Neural progenitor cell (in vitro differentiated cells): ENCODE results near the gene PDLIM4. TPM values are rescaled to one million over a fixed set of nuclear protein-coding genes. Genes with fewer than 3 reads are reported as not detected.
A peak's percentile ranks its signal among the peaks of the same experiment; 100 is the strongest.

Experiments
- DNase-seq: peaks from one replicate; pipeline ENCODE4 v3.0.0-alpha.2; 2016; ENCODE audit warnings: low spot score
- H2AFZ ChIP-seq: fragments of 200-600 bp; sonication (generic); replicated peaks from 2 replicates; pipeline ENCODE4 v1.6.1; 2016; ENCODE audit warnings: antibody characterized with exemption
- H3F3A ChIP-seq: fragments of 200-600 bp; sonication (generic); 2 replicates; pipeline ENCODE4 v1.6.1; 2016; ENCODE audit warnings: antibody characterized with exemption, low read depth
- H3K27ac ChIP-seq: fragments of 200-600 bp; sonication (generic); 2 replicates; pipeline ENCODE4 v1.5.1; 2016; ENCODE audit warnings: mild to moderate bottlenecking
- H3K27me3 ChIP-seq: fragments of 200-600 bp; sonication (generic); 2 replicates; pipeline ENCODE4 v1.6.1; 2016; ENCODE audit warnings: mild to moderate bottlenecking, moderate library complexity
- H3K36me3 ChIP-seq: fragments of 200-600 bp; sonication (generic); 2 replicates; pipeline ENCODE4 v1.5.1; 2016
- H3K4me1 ChIP-seq: fragments of 200-600 bp; sonication (generic); 2 replicates; pipeline ENCODE4 v1.6.1; 2016; ENCODE audit warnings: mixed run types
- H3K4me2 ChIP-seq: fragments of 200-600 bp; sonication (generic); 2 replicates; pipeline ENCODE4 v1.6.1; 2016
- H3K4me3 ChIP-seq: fragments of 200-600 bp; sonication (generic); 2 replicates; pipeline ENCODE4 v1.5.1; 2016
- H3K79me2 ChIP-seq: fragments of 200-600 bp; sonication (generic); 2 replicates; pipeline ENCODE4 v1.6.1; 2016; ENCODE audit warnings: low read depth
- H3K9ac ChIP-seq: fragments of 200-600 bp; sonication (generic); 2 replicates; pipeline ENCODE4 v1.6.1; 2016
- H3K9me3 ChIP-seq: fragments of 200-600 bp; sonication (generic); 2 replicates; pipeline ENCODE4 v1.5.1; 2016; ENCODE audit warnings: low read depth
- H4K20me1 ChIP-seq: fragments of 200-600 bp; sonication (generic); 2 replicates; pipeline ENCODE4 v1.6.1; 2016; ENCODE audit warnings: low read depth
- H3K27ac Mint-ChIP-seq: 3 replicates; pipeline ENCODE4 v1.8.0; 2021; ENCODE audit warnings: mixed read lengths
- H3K27me3 Mint-ChIP-seq: 2 replicates; pipeline ENCODE4 v1.8.0; 2022; ENCODE audit warnings: low read depth, mild to moderate bottlenecking, inconsistent platforms, moderate library complexity, mixed read lengths; ENCODE audit not compliant: insufficient read depth
- H3K36me3 Mint-ChIP-seq: 3 replicates; pipeline ENCODE4 v1.8.0; 2021; ENCODE audit warnings: mixed read lengths
- H3K4me1 Mint-ChIP-seq: 3 replicates; pipeline ENCODE4 v1.8.0; 2021; ENCODE audit warnings: mixed read lengths
- H3K4me3 Mint-ChIP-seq: 3 replicates; pipeline ENCODE4 v1.8.0; 2021; ENCODE audit warnings: mild to moderate bottlenecking, moderate library complexity, mixed read lengths
- H3K9me3 Mint-ChIP-seq: 3 replicates; pipeline ENCODE4 v1.8.0; 2020; ENCODE audit warnings: mixed read lengths
- CTCF ChIP-seq: fragments of 200-600 bp; sonication (generic); IDR thresholded peaks from 2 replicates; pipeline ENCODE4 v1.5.1; 2017; ENCODE audit warnings: antibody characterized with exemption, mild to moderate bottlenecking
- EZH2 ChIP-seq: fragments of 200-600 bp; sonication (generic); IDR thresholded peaks from 2 replicates; pipeline ENCODE4 v1.6.1; 2017; ENCODE audit warnings: antibody characterized with exemption, mild to moderate bottlenecking, moderate library complexity
- EZH2phosphoT487 ChIP-seq: fragments of 200-600 bp; sonication (generic); IDR thresholded peaks from 2 replicates; pipeline ENCODE4 v1.6.1; 2017; ENCODE audit warnings: antibody characterized with exemption
- total RNA-seq: library from RNA; depleted of rRNA; stranded (reverse); fragments of >200 nt; gene quantifications from 2 replicates; pipeline ENCODE4 v1.2.3, GENCODE V29; 2015; ENCODE audit warnings: low replicate concordance

PDLIM4 gene
- total RNA-seq, 1 donor from 2014 or later: 8.3 TPM

GRCh38 chr5:132289097-132289496, 31.6 kb downstream of the PDLIM4 start:
- Histone ChIP-seq H3K4me1 (peaks cover 11% of the 10 kb centered on the region), H3K79me2 (no peaks in the 10 kb centered on the region), H3K9ac (no peak overlapping the region), H3K4me2 (no peak overlapping the region), H3K36me3 (no peaks in the 10 kb centered on the region), H3K27me3 (peaks cover under 1% of the 10 kb centered on the region), H3K27ac (no peak overlapping the region), H4K20me1 (no peaks in the 10 kb centered on the region), H2AFZ (no peak overlapping the region), H3K4me3 (no peak overlapping the region), H3K9me3 (no peaks in the 10 kb centered on the region), H3F3A (peaks cover 17% of the 10 kb centered on the region)
- no peaks in the 10 kb centered on the region for H3K27me3 Mint-ChIP-seq
- H3K27ac Mint-ChIP-seq: no peak overlapping the region
- H3K4me1 Mint-ChIP-seq: peaks cover 4% of the 10 kb centered on the region
- DNase-seq: no peak
- H3K9me3 Mint-ChIP-seq: no peaks in the 10 kb centered on the region
- no peak overlapping the region for H3K4me3 Mint-ChIP-seq
- H3K36me3 Mint-ChIP-seq: no peaks in the 10 kb centered on the region
- no peak for TF ChIP-seq EZH2phosphoT487
- TF ChIP-seq CTCF: no peak
- TF ChIP-seq EZH2: no peak

- Mint-ChIP-seq H3K4me3 (peak overlapping the region; percentile 35), H3K4me1 (peaks cover 10% of the 10 kb centered on the region), H3K27me3 (peaks cover 8% of the 10 kb centered on the region), H3K36me3 (no peaks in the 10 kb centered on the region), H3K9me3 (no peaks in the 10 kb centered on the region), H3K27ac (no peak overlapping the region)
- no peak for DNase-seq
- Histone ChIP-seq H3K79me2 (no peaks in the 10 kb centered on the region), H3K9ac (no peak overlapping the region), H3K4me1 (peaks cover 15% of the 10 kb centered on the region), H3K27ac (no peak overlapping the region), H3K27me3 (peaks cover 20% of the 10 kb centered on the region), H2AFZ (no peak overlapping the region), H3F3A (peaks cover 17% of the 10 kb centered on the region), H4K20me1 (peaks cover 9% of the 10 kb centered on the region), H3K9me3 (no peaks in the 10 kb centered on the region), H3K36me3 (no peaks in the 10 kb centered on the region), H3K4me2 (no peak overlapping the region), H3K4me3 (no peak overlapping the region)
- TF ChIP-seq EZH2 (no peak), EZH2phosphoT487 (no peak), CTCF (no peak)
Observed at GRCh38 chr5:132291026-132291425, 33.5 kb downstream of the PDLIM4 start.

DNA sequence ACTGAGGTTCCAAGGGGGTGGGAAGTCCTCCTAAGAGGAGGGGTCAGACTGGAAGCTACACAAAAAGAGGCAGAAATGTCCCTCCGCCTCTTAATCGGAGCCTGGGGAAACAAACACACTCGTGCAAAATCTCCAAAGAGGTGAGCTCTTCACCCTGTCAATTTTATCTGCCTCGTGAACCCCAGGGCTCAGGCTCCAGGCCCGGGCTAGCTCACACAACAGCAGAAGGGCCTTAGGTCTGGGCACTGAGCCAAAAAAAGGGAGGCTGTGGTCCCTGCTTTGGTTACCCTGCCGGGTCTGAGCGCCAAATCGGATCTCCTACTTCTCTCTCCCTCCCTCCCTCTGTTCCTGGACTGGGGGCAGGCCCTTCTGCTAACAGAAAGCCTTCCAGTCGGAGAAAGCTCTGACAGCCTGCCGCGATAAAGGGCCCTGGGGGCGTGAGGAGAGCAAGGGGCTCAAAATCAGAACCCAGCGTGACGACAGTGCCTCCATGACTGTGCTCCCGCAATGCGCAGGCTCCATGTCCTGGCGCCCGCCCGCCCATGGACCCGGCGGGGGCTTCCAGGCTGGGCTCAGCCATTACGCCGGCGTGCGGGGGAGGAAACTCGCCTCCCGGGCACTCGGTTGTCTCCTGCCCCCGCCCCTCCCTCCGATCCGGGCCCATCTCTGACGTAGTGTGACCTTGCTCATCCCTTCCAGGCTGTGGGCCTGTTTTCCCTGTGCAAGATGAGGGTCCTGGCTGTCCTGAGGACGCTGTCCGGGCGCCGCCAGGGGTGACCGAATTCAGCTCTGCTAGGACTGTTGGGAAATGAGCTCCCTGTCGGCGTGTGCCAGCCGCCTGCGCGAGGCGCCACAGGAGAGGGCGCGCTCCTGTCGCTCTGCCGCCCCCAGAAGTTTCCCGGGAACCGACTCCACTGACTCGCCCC, 35.8 kb downstream of the PDLIM4 start:
- H3K4me3 ChIP-seq: peak overlapping the region; percentile 45
- H3K36me3 ChIP-seq: no peaks in the 10 kb centered on the region
- DNase-seq: peak; percentile 85
- peak overlapping the region; percentile 97 for H2AFZ ChIP-seq
- Mint-ChIP-seq H3K4me1 (peaks cover 10% of the 10 kb centered on the region), H3K4me3 (peak overlapping the region; percentile 86), H3K27ac (peak overlapping the region; percentile 97), H3K9me3 (no peaks in the 10 kb centered on the region), H3K27me3 (peaks cover 10% of the 10 kb centered on the region), H3K36me3 (no peaks in the 10 kb centered on the region)
- peaks cover 15% of the 10 kb centered on the region for H3K4me1 ChIP-seq
- H3K79me2 ChIP-seq: no peaks in the 10 kb centered on the region
- H4K20me1 ChIP-seq: peaks cover 9% of the 10 kb centered on the region
- TF ChIP-seq CTCF (peak; percentile 18), EZH2phosphoT487 (no peak), EZH2 (no peak)
- no peaks in the 10 kb centered on the region for H3K9me3 ChIP-seq
- H3K27ac ChIP-seq: peak overlapping the region; percentile 43
- H3K27me3 ChIP-seq: peaks cover 34% of the 10 kb centered on the region
- H3F3A ChIP-seq: peaks cover 17% of the 10 kb centered on the region
- H3K9ac ChIP-seq: peak overlapping the region; percentile 38
- peak overlapping the region; percentile 92 for H3K4me2 ChIP-seq
